Gastrocnemius medialis (tissue), 4 donors: ENCODE measurements around the gene SURF2.

Experiments
- CTCF ChIP-seq, 5 experiments: fragments of 450-650 bp in 3 of 5; fragments of 200-600 bp in 2 of 5; sonication (generic) in 2 of 5; IDR thresholded peaks in 4 of 5; conservative IDR thresholded peaks in 1 of 5; 1 replicate in 4 of 5; 2 replicates in 1 of 5; pipeline ENCODE4 v1.5.1; 2016 to 2019; ENCODE audit warnings: antibody characterized with exemption in 5 of 5, mild to moderate bottlenecking in 3 of 5, moderate library complexity in 3 of 5
- POLR2A ChIP-seq, 2 donors: fragments of 450-650 bp; IDR thresholded peaks; one replicate each; pipeline ENCODE4 v1.6.1; 2017; ENCODE audit warnings: antibody characterized with exemption in 2 of 2, mild to moderate bottlenecking in 2 of 2, moderate library complexity in 2 of 2

GRCh38 chr9:133397895-133398294 lies 41.5 kb downstream of the SURF2 start:
- no peak for TF ChIP-seq CTCF (IDR thresholded peaks at IDR 0.05 in 4 of 5, conservative IDR thresholded peaks at IDR 0.05 in 1 of 5)
- no peak for TF ChIP-seq POLR2A (IDR thresholded peaks at IDR 0.05)
